Left colon (tissue), 2 donors: ENCODE results near the gene ACOT11. TPM values are rescaled to one million over a fixed set of nuclear protein-coding genes. Genes with fewer than 3 reads are reported as not detected.

ENCODE experiments used
- ATAC-seq: fragments of 200-7000 bp; cut with Tn5 transposase; one replicate; pipeline ENCODE4 v1.9.1; 2020; ENCODE audit warnings: mild to moderate bottlenecking, moderate library complexity
- DNase-seq, 2 donors: peaks; one replicate each; pipeline ENCODE4 v3.0.0-alpha.2; 2020
- intact Hi-C, 2 donors: fragments of 100-400 bp; cut with DNase I in 1 of 2; cut with micrococcal nuclease in 1 of 2; formaldehyde crosslinking; loops; one replicate each; pipeline versions ENCODE4 v1.11.2 to v1.14.0; 2022; cut with DNase I, micrococcal nuclease
- total RNA-seq, 2 donors: library from RNA; stranded (reverse); fragmentation: NEBNext Ultra II Directional; extraction: Animal tissue kit (Norgen Biotek cat#: 25700); gene quantifications; one replicate each; pipeline ENCODE4 v1.2.1, GENCODE V29; 2021
- donor health status: DM: no; HTN: no; CAD: no.
- donor health status: DM: yes; HTN: yes; CAD: no.

The ACOT11 gene
- total RNA-seq, 2 donors from 2014 or later = 59.7 to 77.0 TPM

DNA sequence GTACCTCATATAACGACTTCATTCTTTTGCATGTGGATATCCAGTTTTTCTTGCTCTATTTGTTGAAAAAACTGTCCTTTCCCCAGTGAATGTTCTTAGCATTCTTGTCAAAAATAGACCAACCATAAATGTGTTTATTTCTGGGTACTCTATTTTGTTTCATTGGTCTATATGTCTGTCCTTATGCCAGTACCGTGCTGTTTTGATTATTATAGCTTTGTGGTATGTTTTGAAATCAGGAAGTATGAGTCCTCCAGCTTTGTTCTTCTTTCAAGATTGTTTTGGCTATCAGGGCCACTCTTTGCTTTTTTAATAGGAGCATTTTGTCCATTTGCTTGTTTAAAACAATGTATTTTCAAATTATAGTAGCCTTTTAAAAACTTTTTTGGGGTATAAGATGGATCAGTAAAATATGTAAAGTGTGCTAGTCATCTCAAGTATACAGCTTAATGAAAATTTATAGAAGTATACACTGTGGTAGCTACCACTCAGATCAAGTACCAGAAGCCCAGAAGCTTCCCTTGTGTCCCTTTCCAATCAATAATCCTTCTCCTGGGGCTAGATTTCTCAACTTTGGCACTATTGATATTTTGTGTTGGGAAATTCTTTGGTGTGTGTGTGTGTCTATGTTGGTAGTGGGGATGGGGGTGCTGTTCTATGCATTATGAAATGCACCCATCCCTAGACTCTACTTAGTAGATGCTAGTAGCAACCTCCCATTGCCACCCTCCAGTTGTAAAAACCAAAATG lies 110.3 kb downstream of the ACOT11 start:
- intact Hi-C loops = no loop called here
- ATAC-seq (no peak), DNase-seq (no peak)

Other genes with a start within 250 kb of the ACOT11 start
- 10 to 100 TPM; 61.7 to 74.2 TPM for gene SSBP3, start 141.8 kb upstream of the ACOT11 start, total RNA-seq
- gene FAM151A, start 75.3 kb downstream of the ACOT11 start, total RNA-seq = 1 to 10 TPM; 4.5 to 7.8 TPM
- gene MROH7, start 93.6 kb downstream of the ACOT11 start, total RNA-seq = 10 to 100 TPM; 11.8 to 14.2 TPM
- 10 to 100 TPM; 12.2 to 12.6 TPM for gene TTC4, start 167.6 kb downstream of the ACOT11 start, total RNA-seq
- 10 to 100 TPM in 1 of 2 donors, 1 to 10 TPM in 1; 9.3 to 11.3 TPM for gene PARS2, start 216.3 kb downstream of the ACOT11 start, total RNA-seq